CD14-positive monocyte (primary cell): ENCODE data around the gene RSPH1. TPM values are rescaled to one million over a fixed set of nuclear protein-coding genes. Genes with fewer than 3 reads are reported as not detected.
A peak's percentile ranks its signal among the peaks of the same experiment; 100 is the strongest.

Experiments used
- DNase-seq, 3 donors: peaks; one replicate each; pipeline ENCODE4 v3.0.0-alpha.2; 2011 to 2022
- H2AFZ ChIP-seq: 2 replicates; pipeline ENCODE4 v1.6.0; 2012; ENCODE audit warnings: mild to moderate bottlenecking, low read depth, low read length, inconsistent platforms; ENCODE audit not compliant: insufficient read depth, poor library complexity, severe bottlenecking
- H3K27ac ChIP-seq, 2 donors: 1 replicate in 1 of 2; 2 replicates in 1 of 2; pipeline ENCODE4 v1.5.1; 2012 to 2013; ENCODE audit warnings: low read length in 2 of 2, control low read depth in 1 of 2, inconsistent platforms in 1 of 2, low read depth in 1 of 2, mild to moderate bottlenecking in 1 of 2
- H3K27me3 ChIP-seq, 2 donors: one replicate each; pipeline versions ENCODE4 v1.6.0 to v1.6.1; 2011 to 2013; ENCODE audit warnings: low read length in 2 of 2; ENCODE audit not compliant: control insufficient read depth in 2 of 2, insufficient read depth in 2 of 2
- H3K36me3 ChIP-seq, 2 donors: replicated peaks in 1 of 2; 1 replicate in 1 of 2; 2 replicates in 1 of 2; pipeline versions ENCODE4 v1.5.1 to v1.6.1; 2012 to 2013; ENCODE audit warnings: low read length in 2 of 2, control low read depth in 1 of 2, inconsistent platforms in 1 of 2, mild to moderate bottlenecking in 1 of 2; ENCODE audit not compliant: insufficient read depth in 2 of 2, control insufficient read depth in 1 of 2
- H3K4me1 ChIP-seq, 2 donors: 1 replicate in 1 of 2; 2 replicates in 1 of 2; pipeline versions ENCODE4 v1.5.1 to v1.6.1; 2012 to 2013; ENCODE audit warnings: low read length in 2 of 2, control low read depth in 1 of 2, inconsistent platforms in 1 of 2, mild to moderate bottlenecking in 1 of 2, moderate library complexity in 1 of 2; ENCODE audit not compliant: insufficient read depth in 2 of 2, control insufficient read depth in 1 of 2
- H3K4me2 ChIP-seq: replicated peaks from 2 replicates; pipeline ENCODE3; 2012; ENCODE audit warnings: low read length, moderate library complexity, mild to moderate bottlenecking; ENCODE audit not compliant: poor library complexity, severe bottlenecking; ENCODE audit errors: extremely low read depth
- H3K4me3 ChIP-seq, 3 experiments: fragments of 200-600 bp in 1 of 3; sonication (generic) in 1 of 3; replicated peaks in 1 of 3; 1 replicate in 2 of 3; 2 replicates in 1 of 3; pipeline ENCODE4 v1.5.1; 2011 to 2013; ENCODE audit warnings: low read length in 3 of 3, mild to moderate bottlenecking in 3 of 3, control low read depth in 2 of 3, low read depth in 2 of 3, inconsistent platforms in 1 of 3, moderate library complexity in 1 of 3
- H3K79me2 ChIP-seq: 2 replicates; pipeline ENCODE4 v1.6.0; 2012; ENCODE audit warnings: mild to moderate bottlenecking, control low read depth, inconsistent platforms, low read length, moderate library complexity; ENCODE audit not compliant: insufficient read depth
- H3K9ac ChIP-seq: 2 replicates; pipeline ENCODE4 v1.6.0; 2017; ENCODE audit warnings: low read length, mild to moderate bottlenecking; ENCODE audit not compliant: insufficient read depth, poor library complexity, severe bottlenecking
- H3K9me3 ChIP-seq, 2 donors: replicated peaks in 1 of 2; 1 replicate in 1 of 2; 2 replicates in 1 of 2; pipeline versions ENCODE4 v1.5.1 to v1.6.1; 2012 to 2013; ENCODE audit warnings: low read length in 2 of 2, control low read depth in 1 of 2; ENCODE audit not compliant: control insufficient read depth in 1 of 2, insufficient read depth in 1 of 2
- H4K20me1 ChIP-seq: 2 replicates; pipeline ENCODE4 v1.6.0; 2012; ENCODE audit warnings: mild to moderate bottlenecking, low read length, control low read depth, moderate library complexity; ENCODE audit not compliant: insufficient read depth
- H3K27ac Mint-ChIP-seq, 7 donors: one replicate each; pipeline ENCODE4 v1.8.0; 2020; ENCODE audit warnings: mild to moderate bottlenecking in 7 of 7, mixed read lengths in 7 of 7, moderate library complexity in 6 of 7, inconsistent platforms in 2 of 7
- H3K27me3 Mint-ChIP-seq, 3 donors: one replicate each; pipeline ENCODE4 v1.8.0; 2021 to 2022; ENCODE audit warnings: low read depth in 3 of 3, mild to moderate bottlenecking in 3 of 3, mixed read lengths in 3 of 3, moderate library complexity in 3 of 3, inconsistent platforms in 1 of 3
- H3K36me3 Mint-ChIP-seq, 2 donors: one replicate each; pipeline ENCODE4 v1.8.0; 2020; ENCODE audit warnings: mixed read lengths in 2 of 2, inconsistent platforms in 1 of 2, mild to moderate bottlenecking in 1 of 2
- H3K4me1 Mint-ChIP-seq: one replicate; pipeline ENCODE4 v1.8.0; 2020; ENCODE audit warnings: mild to moderate bottlenecking, mixed read lengths
- H3K4me3 Mint-ChIP-seq, 2 donors: one replicate each; pipeline ENCODE4 v1.8.0; 2020; ENCODE audit warnings: mild to moderate bottlenecking in 2 of 2, mixed read lengths in 2 of 2, moderate library complexity in 1 of 2
- H3K9me3 Mint-ChIP-seq, 7 donors: one replicate each; pipeline ENCODE4 v1.8.0; 2020 to 2022; ENCODE audit warnings: mixed read lengths in 7 of 7, mild to moderate bottlenecking in 6 of 7, moderate library complexity in 6 of 7, inconsistent platforms in 2 of 7
- CTCF ChIP-seq: fragments of 200-600 bp; IDR thresholded peaks from one replicate; pipeline ENCODE4 v1.8.0; 2022; ENCODE audit warnings: antibody characterized with exemption, mild to moderate bottlenecking
- WGBS: methylation state at CpG from one replicate; pipeline ENCODE4 v1.1.5; 2013; ENCODE audit warnings: missing lambda C conversion rate; ENCODE audit not compliant: insufficient coverage; 5-methylcytosine and 5-hydroxymethylcytosine counted together
- intact Hi-C, 2 donors: fragments of 100-400 bp; cut with micrococcal nuclease; formaldehyde crosslinking; loops; one replicate each; pipeline versions ENCODE4 v1.15.0 to v1.15.1; 2023
- polyA plus RNA-seq, 3 donors: library from polyadenylated mRNA; depleted of rRNA in 1 of 3; unstranded in 2 of 3; stranded (reverse) in 1 of 3; fragments of 300-500 nt in 2 of 3; fragments of >200 nt in 1 of 3; fragmentation: Illumina TruSeq in 2 of 3; gene quantifications; 1 replicate in 2 of 3; 2 replicates in 1 of 3; pipeline ENCODE4 v1.2.3, GENCODE V29; 2012 to 2021

RSPH1 gene
- polyA plus RNA-seq, 3 donors, result 0.03 TPM; not detected in 2

- DNase-seq, result no peak
- H3K4me1 ChIP-seq, result peaks cover 37 to 45% of the 10 kb centered on the region in 2 donors
- no peaks in the 10 kb centered on the region for H3K27me3 ChIP-seq
- H3K9me3 ChIP-seq, result no peaks in the 10 kb centered on the region
- no peak overlapping the region for H3K9ac ChIP-seq
- H3K27ac ChIP-seq, result no peak overlapping the region
- H3K36me3 ChIP-seq, result peaks cover 10 to 42% of the 10 kb centered on the region in 2 donors
- Mint-ChIP-seq H3K9me3 (peaks cover 0 to 2% (median 0%) of the 10 kb centered on the region in 7 donors), H3K36me3 (peaks cover 41 to 45% of the 10 kb centered on the region in 2 donors), H3K27me3 (peaks cover 0 to 3% (median 2%) of the 10 kb centered on the region in 3 donors), H3K27ac (peak overlapping the region in 1 of 7 donors; percentile 70), H3K4me1 (peaks cover 47% of the 10 kb centered on the region), H3K4me3 (no peak overlapping the region)
- no peak overlapping the region for H3K4me3 ChIP-seq
- intact Hi-C loops, result loop anchor here in 1 of 2 donors (5.0 kb wide), 1 partner anchor 34 kb away; the partner anchor contains the start of gene RSPH1
- no peak overlapping the region for H3K4me2 ChIP-seq
- no peak overlapping the region for H2AFZ ChIP-seq
- no peaks in the 10 kb centered on the region for H3K79me2 ChIP-seq
- WGBS, result 94% methylated on average over 7 of the region's 8 CpGs
- no peak for TF ChIP-seq CTCF
- H4K20me1 ChIP-seq, result no peaks in the 10 kb centered on the region
Observed at GRCh38 chr21:42531771-42532170, 35.7 kb upstream of the RSPH1 start.

DNA sequence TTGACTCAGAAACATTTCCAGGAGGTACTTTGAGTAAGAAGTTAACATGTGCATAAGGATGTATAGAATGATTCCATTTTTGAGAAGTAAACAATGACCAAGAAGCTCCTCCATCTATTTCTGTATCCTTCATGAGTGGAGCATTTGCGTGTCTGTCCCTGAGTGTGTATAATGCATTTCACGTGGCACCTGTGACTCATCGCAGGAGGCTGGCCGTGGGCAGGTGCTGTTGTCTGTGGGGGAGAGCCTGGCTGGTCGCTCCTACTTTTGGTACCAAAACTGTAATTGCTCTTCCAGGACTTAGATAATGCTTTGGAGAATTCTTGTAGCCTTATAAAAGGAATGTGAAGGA is 34.1 kb upstream of the RSPH1 start:
- H3K27me3 ChIP-seq, result no peaks in the 10 kb centered on the region
- H3K9me3 ChIP-seq, result no peaks in the 10 kb centered on the region
- Mint-ChIP-seq H3K9me3 (peaks cover 0 to 2% (median 0%) of the 10 kb centered on the region in 7 donors), H3K36me3 (peaks cover 39 to 45% of the 10 kb centered on the region in 2 donors), H3K27me3 (peaks cover 0 to 3% (median 2%) of the 10 kb centered on the region in 3 donors), H3K4me3 (no peak overlapping the region), H3K4me1 (peaks cover 52% of the 10 kb centered on the region), H3K27ac (peak overlapping the region in 1 of 7 donors; percentile 23)
- H4K20me1 ChIP-seq, result no peaks in the 10 kb centered on the region
- no peaks in the 10 kb centered on the region for H3K79me2 ChIP-seq
- H2AFZ ChIP-seq, result no peak overlapping the region
- H3K27ac ChIP-seq, result no peak overlapping the region
- 75% methylated on average over 4 of the region's 5 CpGs for WGBS
- H3K4me1 ChIP-seq, result peaks cover 39 to 46% of the 10 kb centered on the region in 2 donors
- DNase-seq, result no peak
- TF ChIP-seq CTCF, result no peak
- H3K9ac ChIP-seq, result no peak overlapping the region
- H3K36me3 ChIP-seq, result peaks cover 8 to 40% of the 10 kb centered on the region in 2 donors
- intact Hi-C loops, result loop anchor here in 1 of 2 donors (5.0 kb wide), 1 partner anchor 33 kb away; the partner anchor contains the start of gene RSPH1
- H3K4me3 ChIP-seq, result no peak overlapping the region
- H3K4me2 ChIP-seq, result no peak overlapping the region
